K562 (cell line): ENCODE results near the gene ZNF597. TPM values are rescaled to one million over a fixed set of nuclear protein-coding genes. Genes with fewer than 3 reads are reported as not detected.

ENCODE experiments used
- CBFA2T2 ChIP-seq: fragments of 450-650 bp; conservative IDR thresholded peaks from 2 replicates; pipeline ENCODE4 v1.6.1; 2017; ENCODE audit warnings: mild to moderate bottlenecking
- E2F5 ChIP-seq: sonication (generic); formaldehyde crosslinking; IDR thresholded peaks from 2 replicates; pipeline ENCODE4 v1.8.0; 2022; ENCODE audit warnings: mild to moderate bottlenecking, missing genetic modification reagents
- EP400 ChIP-seq: fragments of 450-650 bp; IDR thresholded peaks from 2 replicates; pipeline ENCODE4 v1.6.1; 2017; ENCODE audit warnings: antibody characterized with exemption, mild to moderate bottlenecking, moderate library complexity
- ETV1 ChIP-seq: fragments of 450-650 bp; conservative IDR thresholded peaks from 2 replicates; pipeline ENCODE4 v1.6.1; 2016; ENCODE audit warnings: missing genetic modification characterization, control low read depth, low read depth, missing compliant biosample characterization
- MXI1 ChIP-seq: IDR thresholded peaks from 2 replicates; pipeline ENCODE4 v1.6.1; 2011; ENCODE audit warnings: low read depth, mild to moderate bottlenecking, improper control_type of control experiment, low read length
- RAD21 ChIP-seq, 2 experiments: fragments of 250-450 bp in 1 of 2; fragments of 450-650 bp in 1 of 2; sonication (Bioruptor Pico) in 1 of 2; formaldehyde crosslinking in 1 of 2; IDR thresholded peaks in 1 of 2; conservative IDR thresholded peaks in 1 of 2; 2 replicates each; pipeline versions ENCODE4 v1.4.0 to v1.8.0; 2020 to 2022; ENCODE audit warnings: mild to moderate bottlenecking in 2 of 2, moderate library complexity in 1 of 2
- REST ChIP-seq, 2 experiments: fragments of 450-650 bp; formaldehyde crosslinking in 1 of 2; IDR thresholded peaks; 2 replicates each; pipeline versions ENCODE4 v1.4.0 to v1.6.1; 2014 to 2020; ENCODE audit warnings: mild to moderate bottlenecking in 2 of 2, borderline replicate concordance in 1 of 2, low read depth in 1 of 2
- TBP ChIP-seq: optimal IDR thresholded peaks from 2 replicates; pipeline ENCODE3; 2011; ENCODE audit warnings: low read depth, low read length, improper control_type of control experiment
- ZBTB12 ChIP-seq: fragments of 250-450 bp; sonication (Bioruptor Pico); IDR thresholded peaks from 2 replicates; pipeline ENCODE4 v1.4.0; 2020
- ZNF174 ChIP-seq: fragments of 250-450 bp; sonication (Bioruptor Pico); IDR thresholded peaks from 2 replicates; pipeline ENCODE4 v1.4.0; 2020; ENCODE audit warnings: mild to moderate bottlenecking
- ZNF282 ChIP-seq: sonication (generic); formaldehyde crosslinking; IDR thresholded peaks from 2 replicates; pipeline ENCODE4 v1.8.1; 2023; ENCODE audit warnings: missing genetic modification reagents
- polyA plus RNA-seq, 8 experiments: library from polyadenylated mRNA; depleted of rRNA in 4 of 8; stranded (reverse) in 5 of 8; unstranded in 3 of 8; fragments of >200 nt; fragmentation: Nextera tagmentation in 2 of 8; fragmentation: Illumina TruSeq in 1 of 8; extraction: Ambion mirVana in 2 of 8; extraction: Trizol in 1 of 8; gene quantifications; 2 replicates each; pipeline versions ENCODE4 v1.2.1 to v1.2.3, GENCODE V29; 2011 to 2014; ENCODE audit warnings: inconsistent platforms in 1 of 8, missing spikeins in 1 of 8
- total RNA-seq, 7 experiments: library from RNA; depleted of rRNA in 6 of 7; stranded (reverse); fragments of >200 nt in 6 of 7; fragmentation: Illumina TruSeq in 2 of 7; extraction: Trizol in 2 of 7; gene quantifications; 2 replicates each; pipeline versions ENCODE4 v1.2.1 to v1.2.3, GENCODE V29; 2011 to 2021; ENCODE audit warnings: low replicate concordance in 1 of 7

ZNF597 gene
- total and polyA plus RNA-seq, 9 of the 15 experiments (the other 6 are each of a cell fraction or from before 2014, with no cell fraction given): 0.14 to 0.68 (median 0.42) TPM

- TF ChIP-seq REST (IDR thresholded peaks at IDR 0.05; ENCODE audit: borderline replicate concordance) (peak; percentile 58; the same call in 1 of the 2 replicates), REST (CRISPR knock-in tag; IDR thresholded peaks at IDR 0.05; ENCODE audit: low read depth) (no peak), ZNF174 (no peak), TBP (no peak), E2F5 (CRISPR knock-in tag) (no peak), EP400 (no peak), ETV1 (tag) (no peak), ZNF282 (CRISPR knock-in tag) (no peak), RAD21 (CRISPR knock-in tag; conservative IDR thresholded peaks at IDR 0.05 in 1 of 2, IDR thresholded peaks at IDR 0.05 in 1 of 2) (peak in 1 of 2 experiments; percentile 60; a peak in 2 of 4 replicates), ZBTB12 (CRISPR knock-in tag) (no peak), CBFA2T2 (peak; percentile 22), MXI1 (no peak)
These were observed 47.8 kb upstream of the ZNF597 start (continued) for GRCh38 chr16:3490911-3491629.
